Measurements from ENCODE around the gene ZBTB48.

ZBTB48 gene

DNA sequence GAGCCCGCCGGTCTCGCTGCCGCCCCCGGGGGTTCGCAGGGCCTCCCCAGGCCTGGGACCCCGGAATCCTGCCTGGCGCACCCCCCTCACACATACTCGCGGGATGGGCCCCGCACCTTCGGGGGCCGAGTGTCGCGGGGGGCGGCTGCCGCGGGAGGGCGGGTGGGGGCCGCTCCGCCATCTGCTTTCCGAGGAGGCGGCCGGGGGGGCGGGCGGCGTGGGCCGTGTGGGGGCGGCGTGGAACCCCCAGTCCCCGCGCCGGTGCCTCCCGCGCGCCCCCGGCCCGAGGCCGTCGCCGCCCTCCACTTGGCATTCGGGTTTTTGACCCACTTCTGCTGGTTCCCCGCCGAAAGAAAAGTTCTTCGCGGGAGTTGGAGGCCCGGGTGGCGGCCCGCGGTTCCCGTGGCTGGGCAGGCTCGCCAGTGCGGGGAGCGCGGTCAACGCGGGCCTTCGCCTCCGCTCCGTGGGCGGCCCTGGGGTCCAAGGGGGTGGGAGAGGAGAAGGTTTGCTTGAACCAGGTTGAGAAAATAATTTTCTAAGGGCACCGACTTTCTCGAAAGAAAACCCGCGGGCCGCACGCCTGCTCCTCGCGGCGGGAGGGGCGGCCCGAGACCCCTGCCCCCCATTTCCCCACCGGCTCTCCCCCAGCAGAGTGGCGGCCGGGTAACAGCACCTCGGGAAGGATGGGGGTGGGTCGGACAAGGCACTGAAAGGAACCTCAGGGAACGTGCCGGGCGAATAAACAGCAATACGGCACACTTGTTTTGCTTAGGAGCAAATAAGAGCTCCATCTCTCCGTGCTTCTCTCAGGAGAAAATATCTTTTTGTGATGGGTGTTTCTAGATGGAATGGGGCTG lies 35.4 kb downstream of the ZBTB48 start:
- Histone ChIP-seq H3K4me1 (ENCODE audit: control insufficient read depth, insufficient read depth, low read length, unreplicated experiment) (peaks cover 3% of the 10 kb centered on the region), H3K4me3 (ENCODE audit: low read depth, low read length) (peak overlapping the region; percentile 99), H3K79me2 (ENCODE audit: control insufficient read depth, insufficient read depth, low read length, unreplicated experiment) (peaks cover 57% of the 10 kb centered on the region), H3K36me3 (ENCODE audit: insufficient read depth, low read length) (no peaks in the 10 kb centered on the region), H2AFZ (ENCODE audit: low read length, unreplicated experiment) (no peak overlapping the region), H3K27ac (ENCODE audit: low read depth, low read length) (0 out of 2 replicates have a peak overlapping the region, but pooled peaks have one; percentile 4), H3K27me3 (ENCODE audit: insufficient read depth, low read length) (no peaks in the 10 kb centered on the region)

- H3K79me2 ChIP-seq (ENCODE audit: control insufficient read depth, insufficient read depth, low read length, unreplicated experiment), result peaks cover 44% of the 10 kb centered on the region
- no peak overlapping the region for H2AFZ ChIP-seq (ENCODE audit: low read length, unreplicated experiment)
- 0 out of 2 replicates have a peak, but pooled peaks cover 3% of the 10 kb centered on the region for H3K36me3 ChIP-seq (ENCODE audit: insufficient read depth, low read length)
Observed at GRCh38 chr1:6619045-6619444, 39.3 kb downstream of the ZBTB48 start.

DNA sequence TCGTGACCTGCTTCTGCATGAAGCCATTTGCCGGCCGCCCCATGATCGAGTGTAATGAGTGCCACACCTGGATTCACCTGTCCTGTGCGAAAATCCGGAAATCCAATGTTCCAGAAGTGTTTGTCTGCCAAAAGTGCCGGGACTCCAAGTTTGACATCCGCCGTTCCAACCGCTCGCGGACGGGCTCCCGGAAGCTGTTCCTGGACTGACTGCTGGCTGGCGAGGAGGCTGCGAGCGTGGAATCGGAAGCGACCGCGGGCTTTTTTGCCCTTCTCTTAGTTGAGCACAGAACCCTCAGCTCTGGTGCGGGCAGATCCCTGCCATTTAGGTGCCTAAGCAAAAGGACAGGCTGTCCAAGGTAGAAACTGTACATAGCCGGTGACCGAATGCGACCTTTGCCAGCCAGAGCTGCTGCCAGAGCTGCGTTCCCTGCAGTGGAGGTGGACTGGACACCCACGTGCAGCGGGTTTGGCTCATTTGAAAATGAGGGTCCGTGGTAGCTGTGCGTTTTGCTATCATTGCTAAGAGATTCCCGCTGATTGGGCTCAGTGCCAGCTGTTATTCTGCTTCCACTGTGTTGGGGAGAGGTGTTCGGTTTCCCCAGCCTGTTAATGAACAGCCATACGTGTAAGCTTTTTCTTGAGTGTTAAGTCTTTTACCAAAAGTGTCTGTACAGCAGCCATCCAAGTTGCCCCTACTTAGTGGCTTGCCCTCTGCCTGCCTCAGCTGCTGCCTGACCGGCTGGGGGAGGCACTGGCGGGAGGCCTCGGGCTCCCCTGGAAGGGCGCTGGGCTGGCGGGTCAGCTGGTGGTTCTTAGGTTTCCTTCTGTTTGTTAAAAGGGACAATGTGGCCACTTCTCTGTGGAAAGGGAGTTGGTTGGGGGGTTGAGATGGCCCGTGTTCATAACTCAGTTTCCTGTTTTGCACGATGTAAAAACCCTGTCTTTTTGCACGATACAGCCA lies 41.9 kb downstream of the ZBTB48 start:
- no peaks in the 10 kb centered on the region for H3K27me3 ChIP-seq (ENCODE audit: insufficient read depth, low read length)
- H3K4me3 ChIP-seq (ENCODE audit: low read depth, low read length), result no peak overlapping the region
- peaks cover 33% of the 10 kb centered on the region for H3K79me2 ChIP-seq (ENCODE audit: control insufficient read depth, insufficient read depth, low read length, unreplicated experiment)
- H3K36me3 ChIP-seq (ENCODE audit: insufficient read depth, low read length), result peaks cover 5% of the 10 kb centered on the region; the same call in 1 of the 2 replicates
- no peak overlapping the region for H2AFZ ChIP-seq (ENCODE audit: low read length, unreplicated experiment)
- H3K4me1 ChIP-seq (ENCODE audit: control insufficient read depth, insufficient read depth, low read length, unreplicated experiment), result peaks cover 9% of the 10 kb centered on the region
- H3K27ac ChIP-seq (ENCODE audit: low read depth, low read length), result no peak overlapping the region

More at GRCh38 chr1:6619045-6619444, 39.3 kb downstream of the ZBTB48 start:
- H3K4me1 ChIP-seq (ENCODE audit: control insufficient read depth, insufficient read depth, low read length, unreplicated experiment), result peaks cover 5% of the 10 kb centered on the region
- H3K27me3 ChIP-seq (ENCODE audit: insufficient read depth, low read length), result no peaks in the 10 kb centered on the region
- H3K4me3 ChIP-seq (ENCODE audit: low read depth, low read length), result no peak overlapping the region
- no peak overlapping the region for H3K27ac ChIP-seq (ENCODE audit: low read depth, low read length)

- Histone ChIP-seq H3K27me3 (ENCODE audit: insufficient read depth, low read length) (no peaks in the 10 kb centered on the region), H3K4me1 (ENCODE audit: control insufficient read depth, insufficient read depth, low read length, unreplicated experiment) (peaks cover 7% of the 10 kb centered on the region), H2AFZ (ENCODE audit: low read length, unreplicated experiment) (no peak overlapping the region), H3K36me3 (ENCODE audit: insufficient read depth, low read length) (peaks cover 5% of the 10 kb centered on the region; the same call in 1 of the 2 replicates), H3K27ac (ENCODE audit: low read depth, low read length) (no peak overlapping the region), H3K79me2 (ENCODE audit: control insufficient read depth, insufficient read depth, low read length, unreplicated experiment) (peaks cover 33% of the 10 kb centered on the region), H3K4me3 (ENCODE audit: low read depth, low read length) (no peak overlapping the region)
Observed at GRCh38 chr1:6622396-6623152, 42.8 kb downstream of the ZBTB48 start.

GRCh38 chr1:6623269-6623965 lies 43.6 kb downstream of the ZBTB48 start:
- Histone ChIP-seq H3K4me1 (ENCODE audit: control insufficient read depth, insufficient read depth, low read length, unreplicated experiment) (peaks cover 7% of the 10 kb centered on the region), H3K27ac (ENCODE audit: low read depth, low read length) (no peak overlapping the region; the same call in 1 of the 2 replicates), H3K4me3 (ENCODE audit: low read depth, low read length) (no peak overlapping the region), H3K79me2 (ENCODE audit: control insufficient read depth, insufficient read depth, low read length, unreplicated experiment) (peaks cover 34% of the 10 kb centered on the region), H3K36me3 (ENCODE audit: insufficient read depth, low read length) (peaks cover 5% of the 10 kb centered on the region; the same call in 1 of the 2 replicates), H2AFZ (ENCODE audit: low read length, unreplicated experiment) (no peak overlapping the region), H3K27me3 (ENCODE audit: insufficient read depth, low read length) (no peaks in the 10 kb centered on the region)

DNA sequence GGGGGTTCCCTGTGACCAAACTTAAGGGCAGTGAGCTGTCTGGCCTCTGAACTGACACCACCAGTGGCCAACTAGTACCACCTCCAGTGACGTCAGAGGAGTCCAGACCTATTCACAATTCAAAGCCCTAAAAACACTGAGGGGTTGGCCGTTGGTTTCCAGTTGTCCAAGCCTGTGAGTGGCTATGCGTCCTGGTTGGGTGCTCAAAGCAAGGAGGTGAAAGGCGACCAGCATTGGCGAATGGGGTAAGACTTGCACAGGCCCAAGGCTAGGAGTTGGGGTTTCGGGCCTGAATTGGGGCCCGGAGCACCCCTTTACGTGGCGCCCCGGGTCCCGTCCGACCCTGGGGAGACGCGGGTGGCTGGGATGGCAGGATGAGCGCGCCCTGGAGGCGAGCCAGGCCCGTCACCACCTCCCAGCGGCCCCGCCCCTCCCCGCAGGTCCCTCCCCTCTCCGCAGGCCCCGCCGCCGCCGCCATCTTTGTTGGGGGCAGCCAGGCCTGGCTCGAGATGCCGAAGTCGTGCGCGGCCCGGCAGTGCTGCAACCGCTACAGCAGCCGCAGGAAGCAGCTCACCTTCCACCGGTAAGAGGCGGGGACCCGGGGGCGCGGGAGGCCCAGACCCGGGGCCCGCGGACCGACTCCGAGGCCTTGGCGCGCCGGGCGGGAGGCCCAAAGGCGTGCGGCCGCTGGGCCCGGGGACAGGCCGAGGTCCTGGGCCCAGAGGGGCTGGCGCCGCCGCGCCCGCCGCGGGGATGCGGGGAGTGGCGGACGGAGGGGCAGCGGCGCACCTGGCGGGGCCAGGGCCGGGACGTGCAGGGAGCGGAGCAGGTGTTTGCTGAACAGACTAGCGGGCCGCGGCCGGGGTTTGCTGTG lies 45.2 kb downstream of the ZBTB48 start, which contains the start of gene THAP3:
TSS of gene THAP3 (plus strand) at position 159 of the 874 bp plus-strand sequence. CDS start at position 510, 351 bp downstream.
- H2AFZ ChIP-seq (ENCODE audit: low read length, unreplicated experiment), result no peak within 1 kb of the TSS
- peaks cover 7% of the 10 kb centered on the region for H3K4me1 ChIP-seq (ENCODE audit: control insufficient read depth, insufficient read depth, low read length, unreplicated experiment)
- peak within 1 kb of the TSS; percentile 90 for H3K4me3 ChIP-seq (ENCODE audit: low read depth, low read length)
- peaks cover 11% of the 10 kb centered on the region; the same call in 1 of the 2 replicates for H3K36me3 ChIP-seq (ENCODE audit: insufficient read depth, low read length)
- H3K27me3 ChIP-seq (ENCODE audit: insufficient read depth, low read length), result no peaks in the 10 kb centered on the region
- peaks cover 29% of the 10 kb centered on the region for H3K79me2 ChIP-seq (ENCODE audit: control insufficient read depth, insufficient read depth, low read length, unreplicated experiment)
- H3K27ac ChIP-seq (ENCODE audit: low read depth, low read length), result peak within 1 kb of the TSS; percentile 72

- H3K27ac ChIP-seq (ENCODE audit: low read depth, low read length), result peak overlapping the region; percentile 72
- H3K27me3 ChIP-seq (ENCODE audit: insufficient read depth, low read length), result no peaks in the 10 kb centered on the region
- H2AFZ ChIP-seq (ENCODE audit: low read length, unreplicated experiment), result no peak overlapping the region
- H3K4me3 ChIP-seq (ENCODE audit: low read depth, low read length), result peak overlapping the region; percentile 90
- peaks cover 29% of the 10 kb centered on the region for H3K79me2 ChIP-seq (ENCODE audit: control insufficient read depth, insufficient read depth, low read length, unreplicated experiment)
- H3K4me1 ChIP-seq (ENCODE audit: control insufficient read depth, insufficient read depth, low read length, unreplicated experiment), result peaks cover 7% of the 10 kb centered on the region
- H3K36me3 ChIP-seq (ENCODE audit: insufficient read depth, low read length), result peaks cover 11% of the 10 kb centered on the region; the same call in 1 of the 2 replicates
Observed at GRCh38 chr1:6625584-6626149, 45.9 kb downstream of the ZBTB48 start.

DNA sequence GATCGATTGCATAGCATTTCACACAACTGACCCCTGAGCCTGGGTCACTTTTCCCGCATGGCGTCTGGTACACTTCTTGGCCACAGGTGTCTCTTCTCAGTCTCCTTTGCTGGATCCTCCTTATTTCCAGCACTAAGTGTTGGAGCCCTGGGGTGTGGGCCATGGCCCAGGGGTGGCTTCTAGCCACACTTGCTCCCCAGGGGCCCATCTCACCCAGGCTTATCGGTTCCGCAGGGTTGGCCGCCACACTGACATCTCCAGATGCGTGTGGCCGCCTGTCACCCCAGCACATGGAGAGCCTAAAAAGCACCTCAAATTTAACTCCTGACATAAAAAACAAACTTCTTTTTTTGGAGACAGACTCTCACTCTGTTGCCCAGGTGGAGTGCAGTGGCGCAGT lies 47.2 kb downstream of the ZBTB48 start:
- Histone ChIP-seq H3K4me1 (ENCODE audit: control insufficient read depth, insufficient read depth, low read length, unreplicated experiment) (peaks cover 7% of the 10 kb centered on the region), H2AFZ (ENCODE audit: low read length, unreplicated experiment) (no peak overlapping the region), H3K27ac (ENCODE audit: low read depth, low read length) (no peak overlapping the region), H3K4me3 (ENCODE audit: low read depth, low read length) (no peak overlapping the region; the same call in 1 of the 2 replicates), H3K27me3 (ENCODE audit: insufficient read depth, low read length) (no peaks in the 10 kb centered on the region), H3K79me2 (ENCODE audit: control insufficient read depth, insufficient read depth, low read length, unreplicated experiment) (peaks cover 29% of the 10 kb centered on the region), H3K36me3 (ENCODE audit: insufficient read depth, low read length) (peaks cover 11% of the 10 kb centered on the region; the same call in 1 of the 2 replicates)

Measured in ACC112 (cell line).